Measurements from ENCODE around the gene DMAC2. TPM values are rescaled to one million over a fixed set of nuclear protein-coding genes. Genes with fewer than 3 reads are reported as not detected.
A peak's percentile ranks its signal among the peaks of the same experiment; 100 is the strongest.

DMAC2 gene
- total and polyA plus RNA-seq, 2 of the 13 experiments (the other 11 are each of a cell fraction or from before 2014, with no cell fraction given), result 39.0 to 66.0 TPM

DNA sequence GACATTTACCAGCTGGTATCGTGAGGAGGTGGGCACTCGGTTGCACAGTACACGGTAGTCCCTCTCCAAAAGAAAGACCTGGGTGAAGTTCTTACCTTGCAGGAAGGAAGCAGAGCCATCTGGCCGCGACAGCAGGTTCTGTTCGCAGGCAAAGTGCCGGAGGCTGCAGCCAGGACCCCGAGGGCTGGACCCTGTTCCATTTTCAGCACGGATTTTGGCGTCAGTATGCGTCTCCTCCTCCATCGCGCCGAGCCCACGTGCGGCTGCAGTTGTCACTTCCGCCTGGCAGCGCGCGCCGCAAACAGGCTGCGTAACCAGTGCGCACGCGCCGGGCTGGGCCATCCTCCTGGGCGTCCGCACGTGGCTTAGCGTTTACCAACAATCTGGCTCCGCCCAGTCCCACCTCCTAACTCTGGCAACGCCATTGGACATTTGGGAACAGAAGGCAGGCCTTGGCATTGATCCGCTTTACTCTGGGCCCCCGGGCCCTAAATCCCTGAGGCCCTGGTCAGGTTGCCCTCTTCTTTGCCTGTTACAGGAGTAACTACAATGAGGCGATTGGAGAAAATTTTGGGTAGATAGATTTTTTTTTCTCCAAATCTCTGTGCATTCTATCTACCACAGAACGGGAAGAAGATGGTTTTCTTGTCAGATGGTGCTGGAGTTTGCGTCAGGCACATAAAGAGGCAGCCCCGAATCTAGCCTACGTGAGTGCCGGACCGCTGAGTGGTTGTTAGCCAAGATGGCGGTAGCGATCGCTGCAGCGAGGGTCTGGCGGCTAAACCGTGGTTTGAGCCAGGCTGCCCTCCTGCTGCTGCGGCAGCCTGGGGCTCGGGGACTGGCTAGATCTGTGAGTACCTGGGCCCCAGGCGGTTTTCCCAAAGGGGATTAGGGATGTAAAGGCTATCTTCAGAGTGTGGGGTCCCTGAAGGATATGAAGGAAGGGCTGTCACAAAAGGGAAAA is 42.3 kb downstream of the DMAC2 start, which contains the start of the genes BCKDHA and EXOSC5 (continued):
- TF ChIP-seq, protein P1, sequence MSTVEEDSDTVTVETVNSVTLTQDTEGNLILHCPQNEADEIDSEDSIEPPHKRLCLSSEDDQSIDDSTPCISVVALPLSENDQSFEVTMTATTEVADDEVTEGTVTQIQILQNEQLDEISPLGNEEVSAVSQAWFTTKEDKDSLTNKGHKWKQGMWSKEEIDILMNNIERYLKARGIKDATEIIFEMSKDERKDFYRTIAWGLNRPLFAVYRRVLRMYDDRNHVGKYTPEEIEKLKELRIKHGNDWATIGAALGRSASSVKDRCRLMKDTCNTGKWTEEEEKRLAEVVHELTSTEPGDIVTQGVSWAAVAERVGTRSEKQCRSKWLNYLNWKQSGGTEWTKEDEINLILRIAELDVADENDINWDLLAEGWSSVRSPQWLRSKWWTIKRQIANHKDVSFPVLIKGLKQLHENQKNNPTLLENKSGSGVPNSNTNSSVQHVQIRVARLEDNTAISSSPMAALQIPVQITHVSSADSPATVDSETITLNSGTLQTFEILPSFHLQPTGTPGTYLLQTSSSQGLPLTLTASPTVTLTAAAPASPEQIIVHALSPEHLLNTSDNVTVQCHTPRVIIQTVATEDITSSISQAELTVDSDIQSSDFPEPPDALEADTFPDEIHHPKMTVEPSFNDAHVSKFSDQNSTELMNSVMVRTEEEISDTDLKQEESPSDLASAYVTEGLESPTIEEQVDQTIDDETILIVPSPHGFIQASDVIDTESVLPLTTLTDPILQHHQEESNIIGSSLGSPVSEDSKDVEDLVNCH (CRISPR knock-in tag; IDR thresholded peaks at IDR 0.05), result no peak
- TF ChIP-seq REXO4 (CRISPR knock-in tag; IDR thresholded peaks at IDR 0.05; ENCODE audit: borderline replicate concordance) (no peak), RXRA (CRISPR knock-in tag; IDR thresholded peaks at IDR 0.05) (peak; percentile 52; the same call in 1 of the 2 replicates), ZSCAN12 (CRISPR knock-in tag; IDR thresholded peaks at IDR 0.05) (no peak), HDAC6 (IDR thresholded peaks at IDR 0.05; ENCODE audit: low read depth, low read length) (peak; percentile 97; the same call in 1 of the 2 replicates), ZNF616 (CRISPR knock-in tag; IDR thresholded peaks at IDR 0.05; ENCODE audit: low read depth) (no peak), TCF7L2 (IDR thresholded peaks at IDR 0.05; ENCODE audit: low read depth, low read length) (no peak), RFXAP (CRISPR knock-in tag; IDR thresholded peaks at IDR 0.05; ENCODE audit: borderline replicate concordance) (peak; percentile 63; the same call in 1 of the 2 replicates), FOSL2 (CRISPR knock-in tag; IDR thresholded peaks at IDR 0.05) (peak; percentile 55), ELF1 (CRISPR knock-in tag; IDR thresholded peaks at IDR 0.05) (peak; percentile 93), ZNF615 (CRISPR knock-in tag; IDR thresholded peaks at IDR 0.05; ENCODE audit: borderline replicate concordance) (no peak), RBAK (CRISPR knock-in tag; IDR thresholded peaks at IDR 0.05) (no peak), SIN3B (IDR thresholded peaks at IDR 0.05; ENCODE audit: low read length) (peak; percentile 65), IKZF4 (CRISPR knock-in tag; IDR thresholded peaks at IDR 0.05; ENCODE audit: borderline replicate concordance, low read depth, not compliant biosample characterization) (peak; percentile 89), ZFAT (CRISPR knock-in tag; conservative IDR thresholded peaks at IDR 0.05) (no peak), NKX3-1 (CRISPR knock-in tag; IDR thresholded peaks at IDR 0.05) (peak; percentile 85; the same call in 1 of the 2 replicates)
- TF ChIP-seq, protein P2, sequence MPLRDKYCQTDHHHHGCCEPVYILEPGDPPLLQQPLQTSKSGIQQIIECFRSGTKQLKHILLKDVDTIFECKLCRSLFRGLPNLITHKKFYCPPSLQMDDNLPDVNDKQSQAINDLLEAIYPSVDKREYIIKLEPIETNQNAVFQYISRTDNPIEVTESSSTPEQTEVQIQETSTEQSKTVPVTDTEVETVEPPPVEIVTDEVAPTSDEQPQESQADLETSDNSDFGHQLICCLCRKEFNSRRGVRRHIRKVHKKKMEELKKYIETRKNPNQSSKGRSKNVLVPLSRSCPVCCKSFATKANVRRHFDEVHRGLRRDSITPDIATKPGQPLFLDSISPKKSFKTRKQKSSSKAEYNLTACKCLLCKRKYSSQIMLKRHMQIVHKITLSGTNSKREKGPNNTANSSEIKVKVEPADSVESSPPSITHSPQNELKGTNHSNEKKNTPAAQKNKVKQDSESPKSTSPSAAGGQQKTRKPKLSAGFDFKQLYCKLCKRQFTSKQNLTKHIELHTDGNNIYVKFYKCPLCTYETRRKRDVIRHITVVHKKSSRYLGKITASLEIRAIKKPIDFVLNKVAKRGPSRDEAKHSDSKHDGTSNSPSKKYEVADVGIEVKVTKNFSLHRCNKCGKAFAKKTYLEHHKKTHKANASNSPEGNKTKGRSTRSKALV (CRISPR knock-in tag; IDR thresholded peaks at IDR 0.05), result peak; percentile 54
- TF ChIP-seq, protein P3, sequence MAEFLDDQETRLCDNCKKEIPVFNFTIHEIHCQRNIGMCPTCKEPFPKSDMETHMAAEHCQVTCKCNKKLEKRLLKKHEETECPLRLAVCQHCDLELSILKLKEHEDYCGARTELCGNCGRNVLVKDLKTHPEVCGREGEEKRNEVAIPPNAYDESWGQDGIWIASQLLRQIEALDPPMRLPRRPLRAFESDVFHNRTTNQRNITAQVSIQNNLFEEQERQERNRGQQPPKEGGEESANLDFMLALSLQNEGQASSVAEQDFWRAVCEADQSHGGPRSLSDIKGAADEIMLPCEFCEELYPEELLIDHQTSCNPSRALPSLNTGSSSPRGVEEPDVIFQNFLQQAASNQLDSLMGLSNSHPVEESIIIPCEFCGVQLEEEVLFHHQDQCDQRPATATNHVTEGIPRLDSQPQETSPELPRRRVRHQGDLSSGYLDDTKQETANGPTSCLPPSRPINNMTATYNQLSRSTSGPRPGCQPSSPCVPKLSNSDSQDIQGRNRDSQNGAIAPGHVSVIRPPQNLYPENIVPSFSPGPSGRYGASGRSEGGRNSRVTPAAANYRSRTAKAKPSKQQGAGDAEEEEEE (CRISPR knock-in tag; IDR thresholded peaks at IDR 0.05; ENCODE audit: borderline replicate concordance), result 0 out of 2 replicates have a peak, but pooled peaks have one; percentile 24
- TF ChIP-seq, protein P4, sequence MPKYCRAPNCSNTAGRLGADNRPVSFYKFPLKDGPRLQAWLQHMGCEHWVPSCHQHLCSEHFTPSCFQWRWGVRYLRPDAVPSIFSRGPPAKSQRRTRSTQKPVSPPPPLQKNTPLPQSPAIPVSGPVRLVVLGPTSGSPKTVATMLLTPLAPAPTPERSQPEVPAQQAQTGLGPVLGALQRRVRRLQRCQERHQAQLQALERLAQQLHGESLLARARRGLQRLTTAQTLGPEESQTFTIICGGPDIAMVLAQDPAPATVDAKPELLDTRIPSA (CRISPR knock-in tag; IDR thresholded peaks at IDR 0.05; ENCODE audit: borderline replicate concordance), result no peak
- TF ChIP-seq, protein P5, sequence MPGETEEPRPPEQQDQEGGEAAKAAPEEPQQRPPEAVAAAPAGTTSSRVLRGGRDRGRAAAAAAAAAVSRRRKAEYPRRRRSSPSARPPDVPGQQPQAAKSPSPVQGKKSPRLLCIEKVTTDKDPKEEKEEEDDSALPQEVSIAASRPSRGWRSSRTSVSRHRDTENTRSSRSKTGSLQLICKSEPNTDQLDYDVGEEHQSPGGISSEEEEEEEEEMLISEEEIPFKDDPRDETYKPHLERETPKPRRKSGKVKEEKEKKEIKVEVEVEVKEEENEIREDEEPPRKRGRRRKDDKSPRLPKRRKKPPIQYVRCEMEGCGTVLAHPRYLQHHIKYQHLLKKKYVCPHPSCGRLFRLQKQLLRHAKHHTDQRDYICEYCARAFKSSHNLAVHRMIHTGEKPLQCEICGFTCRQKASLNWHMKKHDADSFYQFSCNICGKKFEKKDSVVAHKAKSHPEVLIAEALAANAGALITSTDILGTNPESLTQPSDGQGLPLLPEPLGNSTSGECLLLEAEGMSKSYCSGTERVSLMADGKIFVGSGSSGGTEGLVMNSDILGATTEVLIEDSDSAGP (CRISPR knock-in tag; IDR thresholded peaks at IDR 0.05; ENCODE audit: borderline replicate concordance), result peak; percentile 89; the same call in 1 of the 2 replicates

All from HepG2 (cell line).